Skeletal muscle satellite cell (primary cell): ENCODE measurements around the gene OSBPL5.

ENCODE experiments used
- H3K27me3 ChIP-seq: 2 replicates; pipeline ENCODE4 v1.7.0; 2013; ENCODE audit warnings: low read length; ENCODE audit not compliant: control insufficient read depth, insufficient read depth
- H3K36me3 ChIP-seq: 2 replicates; pipeline ENCODE4 v1.7.0; 2013; ENCODE audit warnings: mild to moderate bottlenecking, control low read depth, low read length; ENCODE audit not compliant: insufficient read depth
- H3K4me1 ChIP-seq: 2 replicates; pipeline ENCODE4 v1.7.0; 2013; ENCODE audit warnings: low read length; ENCODE audit not compliant: control insufficient read depth, insufficient read depth
- H3K4me2 ChIP-seq: 2 replicates; pipeline ENCODE4 v1.7.0; 2013; ENCODE audit warnings: mild to moderate bottlenecking, low read length
- H3K4me3 ChIP-seq: 2 replicates; pipeline ENCODE4 v1.7.0; 2013; ENCODE audit warnings: low read length
- H3K9ac ChIP-seq: 2 replicates; pipeline ENCODE4 v1.7.0; 2013; ENCODE audit warnings: mild to moderate bottlenecking, low read depth, low read length, moderate library complexity
- H3K9me3 ChIP-seq: replicated peaks from 2 replicates; pipeline ENCODE4 v1.7.0; 2013; ENCODE audit warnings: mild to moderate bottlenecking, control low read depth, low read length

OSBPL5 gene

DNA sequence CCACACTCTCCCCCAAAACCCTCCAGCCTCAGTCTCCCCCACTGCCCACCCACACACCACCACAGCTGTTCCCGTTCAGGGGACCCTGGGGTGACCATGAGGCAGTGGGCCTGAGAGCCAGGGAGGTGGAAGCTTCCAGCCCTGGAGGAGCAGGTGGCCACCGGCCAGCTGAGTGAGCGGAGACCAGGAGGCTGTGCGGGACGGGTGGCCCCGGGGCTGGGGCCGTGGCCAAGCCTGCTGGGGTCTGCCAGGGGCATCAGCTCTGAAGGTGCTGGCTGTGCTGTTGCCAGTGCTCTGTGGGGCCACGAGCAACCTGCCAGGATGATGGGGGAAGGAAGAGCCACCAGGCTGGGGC lies 26.0 kb downstream of the OSBPL5 start:
- Histone ChIP-seq H3K36me3 (no peaks in the 10 kb centered on the region), H3K9me3 (no peaks in the 10 kb centered on the region), H3K4me3 (no peak overlapping the region), H3K27me3 (no peaks in the 10 kb centered on the region), H3K4me2 (no peak overlapping the region), H3K4me1 (no peaks in the 10 kb centered on the region), H3K9ac (no peak overlapping the region)

DNA sequence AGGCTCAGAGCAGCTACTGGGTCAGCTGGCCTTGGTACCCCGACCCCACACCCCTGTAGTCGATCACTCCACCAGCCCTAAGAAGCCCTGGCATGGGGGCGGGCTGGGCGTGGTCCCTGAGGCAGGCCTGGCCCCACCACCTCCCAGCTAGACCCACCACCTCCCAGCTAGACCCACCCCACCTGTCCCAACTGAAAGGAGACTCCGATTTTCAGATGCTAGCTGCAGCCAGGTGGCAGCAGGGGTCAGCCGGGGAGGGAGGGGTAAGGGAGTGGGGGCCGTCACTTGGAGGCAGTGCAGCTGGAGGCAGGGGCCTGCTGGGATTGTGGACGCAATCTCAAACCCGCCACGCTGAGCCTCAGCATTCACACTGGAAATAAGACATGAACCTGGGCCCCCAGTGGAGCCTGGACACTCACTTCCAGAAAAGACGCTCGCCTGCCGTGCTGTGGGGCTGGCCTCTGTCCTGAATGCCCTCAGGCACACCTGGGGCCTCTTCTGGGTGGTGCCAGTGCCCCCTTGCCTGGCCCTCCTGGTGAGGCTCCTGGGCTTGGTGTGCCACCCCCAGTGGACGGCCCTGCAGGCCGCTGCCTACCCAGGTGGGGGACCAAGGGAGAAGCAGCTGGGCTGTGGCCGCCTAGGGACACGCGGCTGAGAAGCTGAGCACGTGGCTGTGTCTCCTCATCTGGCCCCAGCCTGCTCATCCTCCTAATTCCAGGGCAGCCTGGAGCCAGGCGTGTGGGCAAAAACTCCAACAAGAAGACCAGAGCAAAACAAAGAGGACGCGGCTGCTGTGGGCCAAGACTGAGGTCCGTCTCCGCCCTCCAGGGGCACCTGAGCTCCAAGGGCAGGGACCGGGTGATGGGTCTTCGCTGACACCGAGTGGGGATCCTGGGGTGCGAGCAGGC lies 26.7 kb downstream of the OSBPL5 start:
- no peaks in the 10 kb centered on the region for H3K4me1 ChIP-seq
- no peaks in the 10 kb centered on the region for H3K36me3 ChIP-seq
- no peaks in the 10 kb centered on the region for H3K9me3 ChIP-seq
- H3K27me3 ChIP-seq: no peaks in the 10 kb centered on the region
- H3K4me2 ChIP-seq: no peak overlapping the region
- no peak overlapping the region for H3K9ac ChIP-seq
- no peak overlapping the region for H3K4me3 ChIP-seq

DNA sequence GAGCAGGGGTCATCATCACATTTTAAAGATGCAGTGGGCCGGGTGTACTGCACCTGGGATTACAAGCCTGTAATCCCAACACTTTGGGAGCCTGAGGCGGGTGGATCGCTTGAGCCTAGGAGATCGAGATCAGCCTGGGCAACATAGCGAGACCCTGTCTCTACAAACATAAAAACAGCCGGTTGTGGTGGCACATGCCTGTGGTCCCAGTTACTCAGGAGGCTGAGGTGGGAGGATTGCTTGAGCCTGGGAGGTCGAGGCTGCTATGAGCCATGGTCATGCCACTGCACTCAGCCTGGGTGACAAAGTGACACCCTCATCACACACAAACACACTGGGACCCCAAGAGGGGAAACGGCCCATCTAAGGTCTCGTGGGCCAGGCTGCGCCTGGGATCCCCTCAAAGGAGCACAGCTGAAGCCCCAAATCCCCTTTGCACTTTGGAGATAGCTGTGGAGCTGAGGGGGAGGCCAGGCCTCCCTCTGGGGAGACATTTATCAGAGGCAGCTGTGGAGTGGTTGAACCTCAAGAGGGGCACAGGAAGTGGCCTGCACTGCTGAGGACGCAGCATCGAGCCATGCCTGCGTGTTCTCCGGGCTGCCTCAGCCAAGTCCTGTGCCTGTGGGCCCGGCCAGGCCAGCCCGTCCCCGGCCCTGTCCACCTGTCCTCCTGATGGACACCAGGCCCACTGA lies 27.5 kb downstream of the OSBPL5 start:
- no peaks in the 10 kb centered on the region for H3K4me1 ChIP-seq
- H3K9me3 ChIP-seq: no peaks in the 10 kb centered on the region
- H3K4me3 ChIP-seq: no peak overlapping the region
- no peak overlapping the region for H3K4me2 ChIP-seq
- no peaks in the 10 kb centered on the region for H3K36me3 ChIP-seq
- H3K9ac ChIP-seq: no peak overlapping the region
- H3K27me3 ChIP-seq: no peaks in the 10 kb centered on the region

GRCh38 chr11:3136546-3137455 lies 28.3 kb downstream of the OSBPL5 start:
- H3K9me3 ChIP-seq: no peaks in the 10 kb centered on the region
- H3K4me2 ChIP-seq: no peak overlapping the region
- no peak overlapping the region for H3K4me3 ChIP-seq
- no peak overlapping the region for H3K9ac ChIP-seq
- no peaks in the 10 kb centered on the region for H3K27me3 ChIP-seq
- no peaks in the 10 kb centered on the region for H3K4me1 ChIP-seq
- H3K36me3 ChIP-seq: no peaks in the 10 kb centered on the region

- no peak overlapping the region for H3K4me3 ChIP-seq
- H3K9me3 ChIP-seq: no peaks in the 10 kb centered on the region
- no peak overlapping the region for H3K4me2 ChIP-seq
- H3K9ac ChIP-seq: no peak overlapping the region
- H3K27me3 ChIP-seq: no peaks in the 10 kb centered on the region
- no peaks in the 10 kb centered on the region for H3K36me3 ChIP-seq
- H3K4me1 ChIP-seq: no peaks in the 10 kb centered on the region
Measured at GRCh38 chr11:3135481-3136440, 29.3 kb downstream of the OSBPL5 start.

DNA sequence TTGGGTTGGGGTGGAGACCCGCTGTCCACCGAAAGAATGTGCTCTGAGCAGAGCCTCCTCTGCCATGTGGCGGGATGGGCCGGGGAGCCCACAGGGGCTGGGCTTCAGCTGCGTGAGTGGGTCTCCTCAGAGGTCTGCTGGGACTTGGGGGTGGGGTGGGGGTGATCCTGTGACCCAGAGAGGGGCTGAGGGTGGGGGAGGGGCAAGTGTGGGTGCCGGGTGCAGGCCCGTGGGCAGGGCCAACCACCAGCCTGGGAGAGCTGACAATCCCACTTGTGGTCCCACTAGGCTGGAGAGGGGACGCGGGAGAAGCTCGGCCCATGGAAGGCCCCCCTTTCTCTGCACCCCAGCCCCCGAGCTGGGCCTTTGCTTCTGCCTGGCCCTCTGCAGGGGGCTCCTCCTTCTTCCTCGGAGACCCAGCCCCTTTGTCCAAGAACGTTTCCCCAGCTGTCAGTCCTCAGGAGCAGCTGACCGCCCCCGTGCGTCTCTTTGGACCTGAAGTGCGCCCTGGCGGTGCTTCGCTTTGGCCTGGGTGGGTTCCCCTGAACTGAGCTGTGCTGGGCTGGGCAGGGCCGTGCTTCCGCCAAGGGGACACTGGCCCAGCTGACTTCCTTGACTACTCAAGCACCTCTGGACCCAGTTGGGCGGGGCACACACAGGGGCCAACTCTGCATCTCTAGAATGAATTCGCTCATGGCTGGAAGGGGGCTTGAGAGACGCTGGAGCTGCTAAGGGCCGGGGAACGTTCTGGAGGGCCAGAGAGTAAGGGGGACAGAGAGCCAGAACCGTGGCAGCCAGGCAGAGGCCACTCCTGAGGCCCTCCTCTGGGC lies 30.2 kb downstream of the OSBPL5 start:
- Histone ChIP-seq H3K36me3 (no peaks in the 10 kb centered on the region), H3K4me2 (no peak overlapping the region), H3K27me3 (no peaks in the 10 kb centered on the region), H3K9ac (no peak overlapping the region), H3K4me1 (no peaks in the 10 kb centered on the region), H3K9me3 (no peaks in the 10 kb centered on the region), H3K4me3 (no peak overlapping the region)

- Histone ChIP-seq H3K9me3 (no peaks in the 10 kb centered on the region), H3K4me3 (no peak overlapping the region), H3K4me2 (no peak overlapping the region), H3K36me3 (no peaks in the 10 kb centered on the region), H3K4me1 (no peaks in the 10 kb centered on the region), H3K9ac (no peak overlapping the region), H3K27me3 (no peaks in the 10 kb centered on the region)
Measured at GRCh38 chr11:3134218-3134621, 30.9 kb downstream of the OSBPL5 start.

DNA sequence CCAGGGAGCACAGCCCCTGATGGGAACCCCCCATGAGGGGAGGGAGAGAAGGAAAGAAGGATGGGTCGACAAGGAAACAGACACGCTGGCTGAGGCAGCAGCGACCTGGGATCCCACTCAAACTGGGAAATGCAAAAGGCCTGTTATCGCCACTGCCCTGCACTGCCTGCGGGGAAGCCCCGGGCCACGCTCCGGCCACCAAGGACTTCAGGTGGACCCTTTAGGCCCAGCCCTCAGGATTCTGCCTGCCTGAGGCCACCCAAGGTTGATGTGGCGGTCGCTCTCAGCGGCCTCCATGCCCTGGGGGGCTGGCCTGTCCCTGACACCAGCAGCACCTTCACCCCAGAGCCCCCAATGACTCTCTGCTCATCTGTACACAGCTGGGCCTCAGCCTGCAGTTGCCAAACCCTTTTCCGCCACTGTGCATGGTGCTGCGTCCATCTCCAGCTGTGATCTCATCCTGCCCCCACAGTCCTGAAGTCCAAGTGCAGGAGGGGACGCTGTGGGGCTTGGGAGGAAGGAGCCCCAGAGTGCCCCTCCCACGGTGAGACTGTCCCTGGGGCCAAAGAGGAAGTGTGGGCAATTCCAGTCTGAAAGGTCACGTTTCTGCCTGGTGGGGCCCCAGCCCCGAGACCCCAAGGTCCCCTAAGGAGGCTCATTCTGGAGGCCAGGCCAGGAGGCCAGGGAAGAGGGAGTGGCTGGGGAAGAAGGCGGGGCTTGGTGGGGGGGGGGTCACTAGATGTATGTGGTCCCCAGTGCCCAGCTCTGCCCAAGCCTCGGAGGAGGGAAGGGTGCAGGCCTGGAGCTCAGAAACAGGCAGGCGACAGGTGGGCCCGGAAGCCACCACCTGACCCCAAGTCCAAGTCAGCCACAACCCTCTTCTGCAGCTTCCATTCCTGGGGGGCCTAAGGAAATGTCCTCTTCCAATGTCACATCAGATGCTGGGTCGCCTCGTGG lies 31.6 kb downstream of the OSBPL5 start:
- no peak overlapping the region for H3K4me3 ChIP-seq
- H3K9me3 ChIP-seq: no peaks in the 10 kb centered on the region
- no peaks in the 10 kb centered on the region for H3K4me1 ChIP-seq

GRCh38 chr11:3132831-3133260 lies 32.3 kb downstream of the OSBPL5 start:
- H3K9me3 ChIP-seq: no peaks in the 10 kb centered on the region
- H3K27me3 ChIP-seq: no peaks in the 10 kb centered on the region
- no peak overlapping the region for H3K9ac ChIP-seq
- no peaks in the 10 kb centered on the region for H3K4me1 ChIP-seq
- H3K36me3 ChIP-seq: peaks cover 3% of the 10 kb centered on the region
- no peak overlapping the region for H3K4me2 ChIP-seq
- no peak overlapping the region for H3K4me3 ChIP-seq

More for the DNA sequence above, 31.6 kb downstream of the OSBPL5 start:
- H3K36me3 ChIP-seq: peaks cover 3% of the 10 kb centered on the region
- H3K9ac ChIP-seq: no peak overlapping the region
- no peak overlapping the region for H3K4me2 ChIP-seq
- H3K27me3 ChIP-seq: no peaks in the 10 kb centered on the region
